ENCODE data around the gene NFASC. TPM values are rescaled to one million over a fixed set of nuclear protein-coding genes. Genes with fewer than 3 reads are reported as not detected.

The NFASC gene
- total and polyA plus RNA-seq, 2 donors (not counting 3 experiments of a cell fraction or from before 2014, with no cell fraction given) = not detected

DNA sequence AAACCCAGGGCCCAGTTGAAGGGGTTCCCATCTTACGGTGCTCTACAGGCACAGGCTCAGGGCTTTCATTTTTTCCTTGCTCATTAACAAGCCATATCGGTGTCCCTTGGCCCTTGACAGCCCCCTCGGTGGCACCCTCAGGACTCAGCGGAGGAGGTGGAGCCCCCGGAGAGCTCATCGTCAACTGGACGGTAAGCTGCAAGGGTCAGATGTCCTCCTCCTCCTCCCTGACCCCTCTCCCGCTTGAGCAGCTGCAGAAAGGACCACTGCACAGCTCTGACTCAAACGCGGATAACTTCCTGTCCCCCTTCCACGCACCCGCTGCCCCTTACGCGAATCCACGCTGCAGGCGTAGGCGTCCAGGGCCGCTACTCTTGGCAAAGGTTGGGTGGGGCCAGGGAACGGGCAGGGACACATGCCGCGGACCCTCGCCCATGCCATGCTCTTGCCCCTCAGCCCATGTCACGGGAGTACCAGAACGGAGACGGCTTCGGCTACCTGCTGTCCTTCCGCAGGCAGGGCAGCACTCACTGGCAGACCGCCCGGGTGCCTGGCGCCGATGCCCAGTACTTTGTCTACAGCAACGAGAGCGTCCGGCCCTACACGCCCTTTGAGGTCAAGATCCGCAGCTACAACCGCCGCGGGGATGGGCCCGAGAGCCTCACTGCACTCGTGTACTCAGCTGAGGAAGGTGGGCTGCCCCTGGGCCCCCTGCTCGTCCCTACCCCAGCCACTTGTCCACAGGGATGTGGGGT is 198.9 kb downstream of the NFASC start:
- ChIA-PET POLR2A (no interaction called here), CTCF (interaction anchor here (1.1 to 4.0 kb wide), 2 partner anchors 8 to 184 kb away, joined by 3 to 39 read pairs; no protein-coding TSS in a partner anchor)
- FAIRE-seq (no peak), DNase-seq (ENCODE audit: low read depth, low spot score) (no peak)
- Histone ChIP-seq H3K9me3 (replicated peaks; ENCODE audit: control insufficient read depth, insufficient read depth, low read length) (no peaks in the 10 kb centered on the region), H2AFZ (ENCODE audit: low read depth, low read length) (no peak overlapping the region), H3K27me3 (ENCODE audit: control insufficient read depth in 2 of 2, insufficient read depth in 2 of 2, low read length in 2 of 2) (no peaks in the 10 kb centered on the region), H3K4me2 (ENCODE audit: insufficient read depth, low read length) (no peak overlapping the region), H3K9me1 (replicated peaks; ENCODE audit: control insufficient read depth, extremely low read depth, insufficient read depth, low read length) (no peaks in the 10 kb centered on the region), H3K36me3 (ENCODE audit: control insufficient read depth in 2 of 2, extremely low read depth in 1 of 2, insufficient read depth in 2 of 2, low read length in 2 of 2) (no peaks in the 10 kb centered on the region), H3K79me2 (ENCODE audit: control insufficient read depth, insufficient read depth, low read length) (no peaks in the 10 kb centered on the region), H3K4me1 (ENCODE audit: control insufficient read depth, extremely low read depth, insufficient read depth, low read length) (no peaks in the 10 kb centered on the region), H3K4me3 (replicated peaks in 1 of 3; ENCODE audit: insufficient read depth in 1 of 3, low read depth in 1 of 3, low read length in 3 of 3) (no peak overlapping the region), H3K9ac (replicated peaks; ENCODE audit: extremely low read depth, insufficient read depth, low read length) (no peak overlapping the region), H4K20me1 (replicated peaks; ENCODE audit: control insufficient read depth, extremely low read depth, insufficient read depth, low read length) (no peaks in the 10 kb centered on the region), H3K27ac (ENCODE audit: insufficient read depth, low read depth, low read length) (no peak overlapping the region)
- BruUV-seq (replicated peaks) = no TSS peak
- dilution Hi-C loops (cut with MboI; ENCODE audit: extremely low pct_ligation_motif_present, low sequenced_read_pairs) = no loop called here
- no peak for TF ChIP-seq EZH2 (IDR thresholded peaks at IDR 0.05; ENCODE audit: borderline replicate concordance, low read depth, low read length, severe bottlenecking)
- no peak for TF ChIP-seq MYC (IDR thresholded peaks at IDR 0.05; ENCODE audit: low read depth, low read length)
- TF ChIP-seq GATA2 (IDR thresholded peaks at IDR 0.05; ENCODE audit: insufficient read depth, insufficient read length, low read depth, low read length) = no peak
- TF ChIP-seq JUN (IDR thresholded peaks at IDR 0.05; ENCODE audit: borderline replicate concordance, insufficient read depth, insufficient read length, low read depth) = no peak
- TF ChIP-seq, protein P1, sequence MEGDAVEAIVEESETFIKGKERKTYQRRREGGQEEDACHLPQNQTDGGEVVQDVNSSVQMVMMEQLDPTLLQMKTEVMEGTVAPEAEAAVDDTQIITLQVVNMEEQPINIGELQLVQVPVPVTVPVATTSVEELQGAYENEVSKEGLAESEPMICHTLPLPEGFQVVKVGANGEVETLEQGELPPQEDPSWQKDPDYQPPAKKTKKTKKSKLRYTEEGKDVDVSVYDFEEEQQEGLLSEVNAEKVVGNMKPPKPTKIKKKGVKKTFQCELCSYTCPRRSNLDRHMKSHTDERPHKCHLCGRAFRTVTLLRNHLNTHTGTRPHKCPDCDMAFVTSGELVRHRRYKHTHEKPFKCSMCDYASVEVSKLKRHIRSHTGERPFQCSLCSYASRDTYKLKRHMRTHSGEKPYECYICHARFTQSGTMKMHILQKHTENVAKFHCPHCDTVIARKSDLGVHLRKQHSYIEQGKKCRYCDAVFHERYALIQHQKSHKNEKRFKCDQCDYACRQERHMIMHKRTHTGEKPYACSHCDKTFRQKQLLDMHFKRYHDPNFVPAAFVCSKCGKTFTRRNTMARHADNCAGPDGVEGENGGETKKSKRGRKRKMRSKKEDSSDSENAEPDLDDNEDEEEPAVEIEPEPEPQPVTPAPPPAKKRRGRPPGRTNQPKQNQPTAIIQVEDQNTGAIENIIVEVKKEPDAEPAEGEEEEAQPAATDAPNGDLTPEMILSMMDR (IDR thresholded peaks at IDR 0.05; ENCODE audit: extremely low read depth in 1 of 2, insufficient read depth in 1 of 2, low read depth in 1 of 2, low read length in 2 of 2) = no peak
- intact Hi-C loops (cut with micrococcal nuclease) = no loop called here
